Endodermal cell (in vitro differentiated cells): ENCODE measurements around the gene NANOS1. TPM values are rescaled to one million over a fixed set of nuclear protein-coding genes. Genes with fewer than 3 reads are reported as not detected.

Source experiments
- DNase-seq: peaks from one replicate; pipeline ENCODE4 v3.0.0-alpha.2; 2017
- H3K27ac ChIP-seq: 2 replicates; pipeline ENCODE4 v1.5.1; 2013; ENCODE audit warnings: mild to moderate bottlenecking, low read depth, low read length, moderate library complexity
- H3K27me3 ChIP-seq: 2 replicates; pipeline ENCODE4 v1.6.1; 2013; ENCODE audit warnings: mild to moderate bottlenecking, low read length, moderate library complexity; ENCODE audit not compliant: insufficient read depth, control insufficient read depth, poor library complexity, severe bottlenecking
- H3K36me3 ChIP-seq: 2 replicates; pipeline ENCODE4 v1.7.0; 2013; ENCODE audit warnings: mild to moderate bottlenecking, low read length, moderate library complexity; ENCODE audit not compliant: control insufficient read depth, insufficient read depth
- H3K4me1 ChIP-seq: one replicate; pipeline ENCODE4 v1.7.0; 2013; ENCODE audit warnings: low read length; ENCODE audit not compliant: control insufficient read depth, insufficient read depth
- H3K4me3 ChIP-seq: 2 replicates; pipeline ENCODE4 v1.5.1; 2013; ENCODE audit warnings: mild to moderate bottlenecking, low read length, moderate library complexity
- H3K9ac ChIP-seq: 2 replicates; pipeline ENCODE4 v1.6.1; 2013; ENCODE audit warnings: mild to moderate bottlenecking, low read length, moderate library complexity; ENCODE audit not compliant: poor library complexity, severe bottlenecking; ENCODE audit errors: extremely low read depth
- H3K9me3 ChIP-seq: 2 replicates; pipeline ENCODE4 v1.6.1; 2013; ENCODE audit warnings: mild to moderate bottlenecking, low read length, moderate library complexity; ENCODE audit not compliant: control insufficient read depth
- H3K27ac Mint-ChIP-seq: 2 replicates; pipeline ENCODE4 v1.8.0; 2020; ENCODE audit warnings: mixed read lengths
- H3K27me3 Mint-ChIP-seq: 2 replicates; pipeline ENCODE4 v1.8.0; 2021; ENCODE audit warnings: mild to moderate bottlenecking, mixed read lengths; ENCODE audit not compliant: insufficient read depth
- H3K36me3 Mint-ChIP-seq: 2 replicates; pipeline ENCODE4 v1.8.0; 2020; ENCODE audit warnings: low read depth, mixed read lengths
- H3K4me1 Mint-ChIP-seq: 2 replicates; pipeline ENCODE4 v1.8.0; 2020; ENCODE audit warnings: mixed read lengths
- H3K4me3 Mint-ChIP-seq: 2 replicates; pipeline ENCODE4 v1.8.0; 2020; ENCODE audit warnings: mild to moderate bottlenecking, moderate library complexity, mixed read lengths
- H3K9me3 Mint-ChIP-seq: 2 replicates; pipeline ENCODE4 v1.8.0; 2020; ENCODE audit warnings: mild to moderate bottlenecking, mixed read lengths
- CTCF ChIP-seq: fragments of 200-600 bp; sonication (generic); conservative IDR thresholded peaks from 2 replicates; pipeline ENCODE4 v1.5.0; 2021; ENCODE audit warnings: antibody characterized with exemption, mild to moderate bottlenecking
- WGBS, 2 experiments: methylation state at CpG; one replicate each; pipeline versions ENCODE4 v1.1.5 to v1.1.7; 2013; ENCODE audit warnings: missing lambda C conversion rate in 2 of 2, mixed read lengths in 1 of 2; ENCODE audit not compliant: insufficient coverage in 1 of 2, insufficient read length in 1 of 2; 5-methylcytosine and 5-hydroxymethylcytosine counted together
- total RNA-seq, 2 donors: library from RNA; stranded (reverse); fragmentation: NEBNext Ultra II Directional in 1 of 2; extraction: Animal tissue kit (Norgen Biotek cat#: 25700) in 1 of 2; gene quantifications; 2 replicates in 1 of 2; 3 replicates in 1 of 2; pipeline ENCODE4 v1.2.1, GENCODE V29; 2021

NANOS1 gene
- total RNA-seq, 2 donors from 2014 or later, result 0.71 to 1.7 TPM

DNA sequence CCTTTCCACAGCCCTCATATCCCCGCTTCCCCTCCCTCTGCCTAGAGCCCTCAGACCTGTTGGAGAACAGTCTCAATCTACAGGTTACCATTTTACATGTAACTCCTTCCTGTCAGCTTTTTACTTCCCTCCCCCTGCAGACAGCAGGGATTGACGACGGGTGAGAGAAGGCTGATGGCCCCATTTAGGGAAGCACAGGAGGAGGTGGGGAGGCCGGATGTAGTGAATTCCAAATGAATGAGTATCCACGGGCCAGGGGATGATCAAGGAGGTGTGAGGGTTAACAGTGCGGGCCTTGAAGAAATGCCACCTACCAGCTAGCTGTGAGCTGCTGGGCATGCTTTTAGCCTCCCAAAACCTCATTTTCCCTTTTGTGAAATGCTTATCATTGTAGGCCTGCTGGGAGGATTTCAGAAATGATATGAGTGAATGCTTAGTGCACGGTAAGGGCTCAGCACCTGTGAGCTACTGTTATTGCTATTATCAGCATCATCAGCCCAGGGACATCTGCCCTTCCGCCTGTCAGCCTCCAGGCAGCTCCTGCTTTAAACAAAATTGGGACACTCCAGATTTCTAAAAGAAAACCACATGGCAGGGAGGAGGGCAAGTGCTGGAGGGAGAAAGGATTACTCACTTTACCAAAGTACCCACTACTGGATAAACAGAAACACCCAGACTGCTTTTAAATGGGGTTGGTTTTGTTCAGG lies 6.5 kb upstream of the NANOS1 start:
- DNase-seq, result peak; percentile 91
- no peak overlapping the region for H3K4me3 Mint-ChIP-seq
- H3K27ac Mint-ChIP-seq, result peak overlapping the region; percentile 70
- WGBS, 2 experiments, result 24 to 27% methylated on average over 5 to 8 of the region's 8 CpGs
- Histone ChIP-seq H3K27me3 (no peaks in the 10 kb centered on the region), H3K4me3 (no peak overlapping the region), H3K4me1 (peaks cover 15% of the 10 kb centered on the region), H3K9ac (no peak overlapping the region), H3K27ac (no peak overlapping the region), H3K36me3 (no peaks in the 10 kb centered on the region), H3K9me3 (no peaks in the 10 kb centered on the region)
- no peaks in the 10 kb centered on the region for H3K36me3 Mint-ChIP-seq
- H3K9me3 Mint-ChIP-seq, result no peaks in the 10 kb centered on the region
- H3K27me3 Mint-ChIP-seq, result peaks cover 7% of the 10 kb centered on the region
- no peak for TF ChIP-seq CTCF
- peaks cover 12% of the 10 kb centered on the region for H3K4me1 Mint-ChIP-seq

- no peak for TF ChIP-seq CTCF
- WGBS, 2 experiments, result 74 to 76% methylated on average over 4 to 8 of the region's 8 CpGs
- no peak for DNase-seq
- Mint-ChIP-seq H3K4me3 (no peak overlapping the region), H3K27ac (no peak overlapping the region), H3K27me3 (peaks cover 11% of the 10 kb centered on the region), H3K4me1 (peaks cover 12% of the 10 kb centered on the region), H3K36me3 (no peaks in the 10 kb centered on the region), H3K9me3 (no peaks in the 10 kb centered on the region)
- H3K27ac ChIP-seq, result no peak overlapping the region
- peaks cover under 1% of the 10 kb centered on the region for H3K27me3 ChIP-seq
- no peak overlapping the region for H3K9ac ChIP-seq
- peaks cover 15% of the 10 kb centered on the region for H3K4me1 ChIP-seq
- H3K9me3 ChIP-seq, result no peaks in the 10 kb centered on the region
- no peaks in the 10 kb centered on the region for H3K36me3 ChIP-seq
- H3K4me3 ChIP-seq, result no peak overlapping the region
Measured at GRCh38 chr10:119023553-119023868, 6.0 kb upstream of the NANOS1 start.

DNA sequence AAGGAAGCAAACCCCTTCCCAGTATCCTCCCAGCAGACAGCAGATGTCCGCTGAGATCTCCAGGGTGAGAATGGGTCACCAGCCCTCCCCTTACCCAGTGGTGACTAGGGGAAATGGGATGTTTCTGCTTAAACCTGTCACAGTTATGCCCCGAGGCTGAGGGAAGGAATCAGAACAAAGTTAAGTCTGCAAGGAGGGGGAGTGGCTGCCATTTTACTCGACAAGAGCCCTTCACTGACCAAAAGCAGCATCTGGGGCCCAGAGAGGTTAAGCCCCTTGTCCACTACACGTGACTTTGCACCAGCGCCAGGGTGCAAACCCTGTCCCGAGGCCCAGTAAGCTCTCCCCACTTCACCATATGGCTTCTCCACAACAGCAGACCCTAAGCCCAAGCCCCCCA lies 4.6 kb upstream of the NANOS1 start:
- no peak for DNase-seq
- no peak for TF ChIP-seq CTCF
- H3K9ac ChIP-seq, result no peak overlapping the region
- H3K9me3 ChIP-seq, result no peaks in the 10 kb centered on the region
- Mint-ChIP-seq H3K27ac (no peak overlapping the region), H3K36me3 (no peaks in the 10 kb centered on the region), H3K27me3 (peaks cover 15% of the 10 kb centered on the region), H3K9me3 (no peaks in the 10 kb centered on the region), H3K4me3 (no peak overlapping the region), H3K4me1 (peaks cover 12% of the 10 kb centered on the region)
- no peaks in the 10 kb centered on the region for H3K36me3 ChIP-seq
- H3K4me3 ChIP-seq, result no peak overlapping the region
- H3K27ac ChIP-seq, result no peak overlapping the region
- WGBS, 2 experiments, result 63 to 67% methylated on average over 4 to 6 of the region's 6 CpGs
- H3K4me1 ChIP-seq, result peaks cover 15% of the 10 kb centered on the region
- peaks cover 5% of the 10 kb centered on the region for H3K27me3 ChIP-seq
